Osteocyte (in vitro differentiated cells): ENCODE results near the gene CACNA2D2. TPM values are rescaled to one million over a fixed set of nuclear protein-coding genes. Genes with fewer than 3 reads are reported as not detected.

Experiments
- DNase-seq: peaks from one replicate; pipeline ENCODE4 v3.0.0; 2021; ENCODE audit warnings: mixed read lengths; ENCODE audit not compliant: unreplicated experiment; ENCODE audit errors: extremely low spot score
- H3K27ac Mint-ChIP-seq: one replicate; pipeline ENCODE4 v1.8.0; 2021; ENCODE audit warnings: mild to moderate bottlenecking, mixed read lengths; ENCODE audit not compliant: unreplicated experiment
- H3K27me3 Mint-ChIP-seq: one replicate; pipeline ENCODE4 v1.8.0; 2021; ENCODE audit warnings: mixed read lengths; ENCODE audit not compliant: unreplicated experiment
- H3K36me3 Mint-ChIP-seq: one replicate; pipeline ENCODE4 v1.8.0; 2021; ENCODE audit warnings: mixed read lengths; ENCODE audit not compliant: unreplicated experiment
- H3K4me1 Mint-ChIP-seq: one replicate; pipeline ENCODE4 v1.8.0; 2021; ENCODE audit warnings: mixed read lengths; ENCODE audit not compliant: unreplicated experiment
- H3K4me3 Mint-ChIP-seq: one replicate; pipeline ENCODE4 v1.8.0; 2021; ENCODE audit warnings: mild to moderate bottlenecking, moderate library complexity, mixed read lengths; ENCODE audit not compliant: unreplicated experiment
- H3K9me3 Mint-ChIP-seq: one replicate; pipeline ENCODE4 v1.8.0; 2021; ENCODE audit warnings: mixed read lengths; ENCODE audit not compliant: unreplicated experiment
- CTCF ChIP-seq: fragments of 200-600 bp; sonication (generic); IDR thresholded peaks from 2 replicates; pipeline ENCODE4 v1.5.0; 2021; ENCODE audit warnings: antibody characterized with exemption, mild to moderate bottlenecking, moderate library complexity
- total RNA-seq: library from RNA; stranded (reverse); gene quantifications from 2 replicates; pipeline ENCODE4 v1.2.1, GENCODE V29; 2021

The CACNA2D2 gene
- total RNA-seq, 1 donor from 2014 or later = 0.27 TPM

- H3K4me3 Mint-ChIP-seq = no peak overlapping the region
- no peak overlapping the region for H3K27ac Mint-ChIP-seq
These were observed 177.8 kb downstream of the CACNA2D2 start for GRCh38 chr3:50325497-50326181.

GRCh38 chr3:50325113-50325480 is 178.3 kb downstream of the CACNA2D2 start:
- Mint-ChIP-seq H3K4me3 (peak overlapping the region; percentile 18), H3K36me3 (no peaks in the 10 kb centered on the region), H3K27ac (no peak overlapping the region), H3K4me1 (peaks cover 29% of the 10 kb centered on the region), H3K9me3 (no peaks in the 10 kb centered on the region), H3K27me3 (no peaks in the 10 kb centered on the region)
- TF ChIP-seq CTCF = no peak
- DNase-seq = no peak

More at GRCh38 chr3:50325497-50326181, 177.8 kb downstream of the CACNA2D2 start:
- no peak for TF ChIP-seq CTCF
- peaks cover 1% of the 10 kb centered on the region for H3K36me3 Mint-ChIP-seq
- H3K9me3 Mint-ChIP-seq = no peaks in the 10 kb centered on the region
- H3K27me3 Mint-ChIP-seq = no peaks in the 10 kb centered on the region
- no peak for DNase-seq
- peaks cover 25% of the 10 kb centered on the region for H3K4me1 Mint-ChIP-seq

DNA sequence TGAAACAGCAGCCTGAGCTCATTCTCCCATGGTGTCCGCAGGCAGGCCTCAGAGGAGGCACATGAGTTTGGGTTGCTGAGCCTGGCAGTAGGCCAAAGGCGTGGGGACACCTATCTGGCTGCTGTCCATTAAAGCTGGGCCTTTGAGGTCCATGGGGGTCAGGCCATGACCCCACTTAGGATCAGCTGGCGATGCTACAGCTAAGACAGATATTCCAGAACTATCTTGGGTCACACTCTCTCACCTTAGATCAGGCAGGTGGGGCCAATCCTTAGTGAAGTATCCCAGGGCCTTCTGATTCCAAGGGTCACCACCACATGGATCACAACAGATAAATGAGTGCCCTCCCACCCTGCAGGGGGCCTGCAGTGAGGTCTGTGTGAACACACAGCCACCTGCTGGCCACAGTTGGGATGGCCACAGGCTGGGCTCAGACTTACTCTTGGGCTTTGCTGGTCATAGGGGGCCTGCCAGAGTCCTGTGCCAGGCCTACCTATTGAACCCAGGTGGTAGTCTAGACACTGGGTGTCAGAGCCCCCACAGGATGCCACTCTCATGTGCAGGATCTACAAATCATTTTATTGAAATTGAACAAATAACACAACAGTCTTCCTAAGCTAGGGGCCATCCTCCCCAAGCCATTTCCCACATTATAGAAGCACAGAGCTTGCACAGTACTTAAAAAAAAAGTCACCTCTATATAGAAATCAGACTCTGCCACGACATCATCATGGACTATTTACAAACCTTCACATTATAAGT is 178.9 kb downstream of the CACNA2D2 start:
- TF ChIP-seq CTCF = peak; percentile 86
- DNase-seq = peak; percentile 92
- no peak overlapping the region for H3K4me3 Mint-ChIP-seq

GRCh38 chr3:50323614-50324199 is 179.7 kb downstream of the CACNA2D2 start:
- Mint-ChIP-seq H3K9me3 (no peaks in the 10 kb centered on the region), H3K27ac (no peak overlapping the region), H3K4me1 (peaks cover 37% of the 10 kb centered on the region), H3K36me3 (no peaks in the 10 kb centered on the region), H3K27me3 (no peaks in the 10 kb centered on the region), H3K4me3 (no peak overlapping the region)
- TF ChIP-seq CTCF = no peak
- no peak for DNase-seq

More for the DNA sequence above, 178.9 kb downstream of the CACNA2D2 start:
- Mint-ChIP-seq H3K9me3 (no peaks in the 10 kb centered on the region), H3K36me3 (no peaks in the 10 kb centered on the region), H3K27ac (no peak overlapping the region), H3K27me3 (no peaks in the 10 kb centered on the region), H3K4me1 (peaks cover 35% of the 10 kb centered on the region)

- Mint-ChIP-seq H3K27ac (no peak overlapping the region), H3K36me3 (no peaks in the 10 kb centered on the region), H3K4me3 (peak overlapping the region; percentile 16), H3K4me1 (peaks cover 35% of the 10 kb centered on the region), H3K27me3 (no peaks in the 10 kb centered on the region), H3K9me3 (no peaks in the 10 kb centered on the region)
- no peak for TF ChIP-seq CTCF
- no peak for DNase-seq
These were observed 180.3 kb downstream of the CACNA2D2 start for GRCh38 chr3:50323092-50323600.
